Calu3 (cell line): ENCODE results near the gene ECT2. TPM values are rescaled to one million over a fixed set of nuclear protein-coding genes. Genes with fewer than 3 reads are reported as not detected.

ENCODE experiments used
- BruUV-seq: library from RNA; stranded (reverse); fragments of 400-500 nt; replicated peaks from 2 replicates; lab custom pipeline; 2021; lab: Mats Ljungman, UMichigan
- CTCF ChIA-PET: fragments of 300-600 bp; sonication (Branson Sonifier 250); formaldehyde crosslinking; loops from one replicate; lab custom pipeline; 2022; ENCODE audit warnings: antibody characterized with exemption; lab: Charles Lee
- DNase-seq: peaks from one replicate; pipeline ENCODE4 v3.0.0; 2022
- H3K27ac Mint-ChIP-seq: one replicate; pipeline ENCODE4 v1.8.0; 2022; ENCODE audit warnings: mixed read lengths; ENCODE audit not compliant: unreplicated experiment
- H3K27me3 Mint-ChIP-seq: one replicate; pipeline ENCODE4 v1.8.0; 2022; ENCODE audit warnings: mixed read lengths; ENCODE audit not compliant: unreplicated experiment
- H3K36me3 Mint-ChIP-seq: one replicate; pipeline ENCODE4 v1.8.0; 2022; ENCODE audit warnings: mild to moderate bottlenecking, moderate library complexity, mixed read lengths; ENCODE audit not compliant: insufficient read depth, unreplicated experiment
- H3K4me1 Mint-ChIP-seq: one replicate; pipeline ENCODE4 v1.8.0; 2022; ENCODE audit warnings: mild to moderate bottlenecking, low read depth, mixed read lengths; ENCODE audit not compliant: unreplicated experiment
- H3K4me3 Mint-ChIP-seq: one replicate; pipeline ENCODE4 v1.8.0; 2022; ENCODE audit warnings: mild to moderate bottlenecking, low read depth, moderate library complexity, mixed read lengths; ENCODE audit not compliant: unreplicated experiment
- H3K9me3 Mint-ChIP-seq: one replicate; pipeline ENCODE4 v1.8.0; 2022; ENCODE audit warnings: low read depth, mixed read lengths; ENCODE audit not compliant: unreplicated experiment
- CTCF ChIP-seq: fragments of 200-600 bp; IDR thresholded peaks from one replicate; pipeline ENCODE4 v1.8.0; 2022; ENCODE audit warnings: antibody characterized with exemption; ENCODE audit not compliant: unreplicated experiment
- intact Hi-C: fragments of 100-400 bp; cut with micrococcal nuclease; formaldehyde crosslinking; loops from one replicate; pipeline ENCODE4 v1.10.0; 2022; ENCODE audit not compliant: unreplicated experiment
- total RNA-seq: library from RNA; stranded (reverse); gene quantifications from 2 replicates; pipeline ENCODE4 v1.2.3, GENCODE V29; 2022

ECT2 gene
- total RNA-seq, 1 experiment from 2014 or later: 201 TPM

- no peak for TF ChIP-seq CTCF
- Mint-ChIP-seq H3K4me3 (no peak overlapping the region), H3K36me3 (peaks cover 18% of the 10 kb centered on the region), H3K27me3 (no peaks in the 10 kb centered on the region), H3K9me3 (peaks cover 8% of the 10 kb centered on the region), H3K4me1 (peaks cover 23% of the 10 kb centered on the region), H3K27ac (no peak overlapping the region)
- no peak for DNase-seq
- no TSS peak for BruUV-seq
- CTCF ChIA-PET: no interaction called here
- intact Hi-C loops: no loop called here
Observed at GRCh38 chr3:172726380-172726779, 24.1 kb upstream of the ECT2 start.

GRCh38 chr3:172735014-172735413 lies 15.5 kb upstream of the ECT2 start:
- intact Hi-C loops: no loop called here
- no peaks in the 10 kb centered on the region for H3K36me3 Mint-ChIP-seq
- DNase-seq: no peak
- no peaks in the 10 kb centered on the region for H3K27me3 Mint-ChIP-seq
- H3K27ac Mint-ChIP-seq: no peak overlapping the region
- no peak overlapping the region for H3K4me3 Mint-ChIP-seq
- BruUV-seq: no TSS peak
- no peak for TF ChIP-seq CTCF
- CTCF ChIA-PET: no interaction called here
- H3K4me1 Mint-ChIP-seq: peaks cover 8% of the 10 kb centered on the region
- no peaks in the 10 kb centered on the region for H3K9me3 Mint-ChIP-seq

GRCh38 chr3:172739462-172739861 lies 11.1 kb upstream of the ECT2 start:
- no peak for TF ChIP-seq CTCF
- BruUV-seq: no TSS peak
- Mint-ChIP-seq H3K9me3 (no peaks in the 10 kb centered on the region), H3K27me3 (no peaks in the 10 kb centered on the region), H3K27ac (no peak overlapping the region), H3K4me1 (peaks cover 9% of the 10 kb centered on the region), H3K36me3 (no peaks in the 10 kb centered on the region), H3K4me3 (no peak overlapping the region)
- intact Hi-C loops: no loop called here
- DNase-seq: no peak
- CTCF ChIA-PET: interaction anchor here (1.0 kb wide), 1 partner anchor 48 kb away, joined by 5 read pairs; no protein-coding TSS in a partner anchor

- H3K4me3 Mint-ChIP-seq: no peak overlapping the region
- BruUV-seq: no TSS peak
- peaks cover 41% of the 10 kb centered on the region for H3K4me1 Mint-ChIP-seq
- CTCF ChIA-PET: interaction anchor here (0.6 to 0.8 kb wide), 2 partner anchors 145 to 528 kb away, joined by 3 to 5 read pairs; no protein-coding TSS in a partner anchor
- no peak for DNase-seq
- peaks cover 7% of the 10 kb centered on the region for H3K9me3 Mint-ChIP-seq
- peak overlapping the region; percentile 22 for H3K27ac Mint-ChIP-seq
- no peaks in the 10 kb centered on the region for H3K27me3 Mint-ChIP-seq
- TF ChIP-seq CTCF: no peak
- intact Hi-C loops: no loop called here
- H3K36me3 Mint-ChIP-seq: peaks cover 25% of the 10 kb centered on the region
Observed at GRCh38 chr3:172746475-172746874, 4.1 kb upstream of the ECT2 start.
